BLaER1 (cell line): ENCODE data around the gene NHEJ1.

ENCODE experiments used
- H3K27ac ChIP-seq: shearing (Covaris generic); formaldehyde crosslinking; 2 replicates; pipeline ENCODE4 v1.8.1; 2022
- H3K27me3 ChIP-seq: shearing (Covaris generic); formaldehyde crosslinking; 2 replicates; pipeline ENCODE4 v1.8.1; 2022
- H3K36me3 ChIP-seq: shearing (Covaris generic); formaldehyde crosslinking; 2 replicates; pipeline ENCODE4 v1.8.1; 2022
- H3K4me1 ChIP-seq: shearing (Covaris generic); formaldehyde crosslinking; 2 replicates; pipeline ENCODE4 v1.8.1; 2022
- H3K4me2 ChIP-seq: shearing (Covaris generic); formaldehyde crosslinking; 2 replicates; pipeline ENCODE4 v1.8.1; 2022
- H3K4me3 ChIP-seq: shearing (Covaris generic); formaldehyde crosslinking; 2 replicates; pipeline ENCODE4 v1.8.1; 2022
- H3K9ac ChIP-seq: shearing (Covaris generic); formaldehyde crosslinking; 2 replicates; pipeline ENCODE4 v1.8.1; 2022
- H3K9me3 ChIP-seq: shearing (Covaris generic); formaldehyde crosslinking; 2 replicates; pipeline ENCODE4 v1.8.1; 2022
- H4K20me1 ChIP-seq: shearing (Covaris generic); formaldehyde crosslinking; 2 replicates; pipeline ENCODE4 v1.8.1; 2022
- Cebpa-rat ChIP-seq: shearing (Covaris generic); IDR thresholded peaks from 2 replicates; pipeline ENCODE4 v1.8.1; 2022

NHEJ1 gene

DNA sequence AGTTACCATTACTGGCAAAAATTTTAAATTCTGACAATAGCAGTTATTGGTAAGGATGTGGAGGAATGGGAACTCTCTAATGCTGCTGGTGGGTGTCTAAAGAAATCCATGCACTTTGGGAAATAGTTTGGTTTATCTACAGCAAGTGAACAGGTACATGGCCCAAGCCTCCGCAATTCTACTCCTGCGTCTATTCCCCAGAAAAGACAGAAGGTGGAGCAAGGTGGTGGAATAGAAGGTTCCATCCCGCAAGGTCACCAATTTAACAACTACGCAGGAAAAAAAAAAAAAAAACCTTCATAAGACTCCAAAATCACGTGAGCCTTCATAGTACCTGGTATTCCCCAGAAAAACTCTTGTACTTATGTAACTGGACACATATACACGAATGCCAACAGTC lies 125.8 kb downstream of the NHEJ1 start:
- Histone ChIP-seq H3K36me3 (no peaks in the 10 kb centered on the region), H3K27ac (no peak overlapping the region), H3K4me3 (no peak overlapping the region), H3K9me3 (no peaks in the 10 kb centered on the region), H3K27me3 (no peaks in the 10 kb centered on the region; the same call in 1 of the 2 replicates), H3K9ac (no peak overlapping the region), H3K4me1 (no peaks in the 10 kb centered on the region), H4K20me1 (no peaks in the 10 kb centered on the region), H3K4me2 (no peak overlapping the region)
- no peak for TF ChIP-seq Cebpa-rat

DNA sequence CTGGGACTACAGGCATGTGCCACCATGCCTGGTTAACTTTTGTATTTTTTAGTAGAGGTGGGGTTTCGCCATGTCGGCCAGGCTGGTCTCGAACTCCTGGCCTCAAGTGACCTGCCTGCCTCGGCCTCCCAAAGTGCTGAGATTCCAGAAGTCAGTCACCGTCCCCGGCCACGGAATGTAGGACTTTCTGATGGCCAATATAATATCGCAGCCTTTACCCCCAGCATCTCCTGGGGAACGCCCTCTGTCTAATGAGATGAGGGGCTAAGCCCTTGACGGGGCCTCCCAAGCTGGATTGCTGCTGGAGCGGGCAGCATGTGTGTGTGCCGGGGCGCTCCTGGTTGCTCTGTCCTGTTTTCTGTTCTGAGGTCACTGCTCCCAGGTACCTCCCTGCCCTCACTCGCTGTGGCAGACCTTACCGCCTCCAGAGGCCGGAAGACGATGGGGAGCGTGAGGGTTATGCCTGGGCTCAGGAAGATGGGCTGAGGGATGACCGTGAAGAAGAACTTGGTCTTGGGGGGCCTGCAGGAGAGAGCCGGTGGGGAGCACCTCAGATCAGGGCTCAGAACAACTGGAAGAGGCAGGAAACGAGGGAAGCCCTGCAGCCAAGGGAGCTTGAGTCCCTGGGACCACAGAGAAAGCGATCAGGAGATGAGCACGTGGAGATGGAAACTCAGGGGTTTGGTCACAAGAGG lies 128.4 kb downstream of the NHEJ1 start:
- no peak overlapping the region for H3K27ac ChIP-seq
- no peaks in the 10 kb centered on the region for H3K4me1 ChIP-seq
- H3K9ac ChIP-seq, result no peak overlapping the region
- H3K4me2 ChIP-seq, result no peak overlapping the region
- no peak for TF ChIP-seq Cebpa-rat
- H4K20me1 ChIP-seq, result peaks cover 6% of the 10 kb centered on the region; the same call in 1 of the 2 replicates
- no peaks in the 10 kb centered on the region; the same call in 1 of the 2 replicates for H3K27me3 ChIP-seq
- H3K36me3 ChIP-seq, result no peaks in the 10 kb centered on the region
- no peaks in the 10 kb centered on the region for H3K9me3 ChIP-seq
- H3K4me3 ChIP-seq, result no peak overlapping the region

DNA sequence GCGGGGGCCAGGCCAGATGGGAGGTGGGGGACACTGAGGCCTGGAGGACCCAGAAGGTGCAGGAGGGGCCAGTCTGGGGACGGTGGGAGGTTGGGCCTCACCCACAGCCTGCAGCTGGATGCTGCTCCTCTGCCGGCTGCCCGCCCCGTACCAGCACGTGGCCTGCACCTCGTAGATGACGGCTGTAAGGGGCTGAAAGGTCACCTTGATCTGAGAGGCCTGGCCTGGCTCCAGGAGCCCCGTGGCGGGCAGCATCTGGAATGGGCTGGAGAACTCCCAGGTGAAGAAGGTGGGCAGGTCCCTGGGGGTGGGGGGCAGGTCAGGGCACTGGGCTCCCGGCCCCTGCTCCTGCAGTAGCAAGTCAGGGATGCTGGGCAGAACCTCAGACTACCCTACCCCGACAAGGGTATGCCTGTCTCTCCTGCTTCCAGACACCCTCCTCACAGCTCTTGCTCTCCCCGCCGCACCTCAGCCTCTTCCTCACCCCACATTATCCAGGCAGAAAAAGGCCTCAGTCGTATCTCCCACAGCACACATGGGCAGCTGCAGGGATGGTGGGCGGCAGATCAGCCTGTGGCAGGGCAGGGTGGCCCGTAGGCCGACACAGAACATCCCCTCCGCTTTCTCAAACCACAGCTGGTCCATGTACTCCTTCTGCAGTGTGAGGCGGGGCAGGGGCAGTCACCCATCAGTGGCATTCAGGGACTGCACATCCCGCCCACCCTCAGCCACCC lies 129.4 kb downstream of the NHEJ1 start:
- H3K4me2 ChIP-seq, result no peak overlapping the region
- H3K9me3 ChIP-seq, result no peaks in the 10 kb centered on the region
- no peak overlapping the region for H3K27ac ChIP-seq
- no peak overlapping the region for H3K4me3 ChIP-seq
- H3K9ac ChIP-seq, result no peak overlapping the region
- peaks cover 7% of the 10 kb centered on the region; the same call in 1 of the 2 replicates for H4K20me1 ChIP-seq
- TF ChIP-seq Cebpa-rat, result no peak
- no peaks in the 10 kb centered on the region; the same call in 1 of the 2 replicates for H3K27me3 ChIP-seq
- no peaks in the 10 kb centered on the region for H3K4me1 ChIP-seq
- H3K36me3 ChIP-seq, result no peaks in the 10 kb centered on the region

DNA sequence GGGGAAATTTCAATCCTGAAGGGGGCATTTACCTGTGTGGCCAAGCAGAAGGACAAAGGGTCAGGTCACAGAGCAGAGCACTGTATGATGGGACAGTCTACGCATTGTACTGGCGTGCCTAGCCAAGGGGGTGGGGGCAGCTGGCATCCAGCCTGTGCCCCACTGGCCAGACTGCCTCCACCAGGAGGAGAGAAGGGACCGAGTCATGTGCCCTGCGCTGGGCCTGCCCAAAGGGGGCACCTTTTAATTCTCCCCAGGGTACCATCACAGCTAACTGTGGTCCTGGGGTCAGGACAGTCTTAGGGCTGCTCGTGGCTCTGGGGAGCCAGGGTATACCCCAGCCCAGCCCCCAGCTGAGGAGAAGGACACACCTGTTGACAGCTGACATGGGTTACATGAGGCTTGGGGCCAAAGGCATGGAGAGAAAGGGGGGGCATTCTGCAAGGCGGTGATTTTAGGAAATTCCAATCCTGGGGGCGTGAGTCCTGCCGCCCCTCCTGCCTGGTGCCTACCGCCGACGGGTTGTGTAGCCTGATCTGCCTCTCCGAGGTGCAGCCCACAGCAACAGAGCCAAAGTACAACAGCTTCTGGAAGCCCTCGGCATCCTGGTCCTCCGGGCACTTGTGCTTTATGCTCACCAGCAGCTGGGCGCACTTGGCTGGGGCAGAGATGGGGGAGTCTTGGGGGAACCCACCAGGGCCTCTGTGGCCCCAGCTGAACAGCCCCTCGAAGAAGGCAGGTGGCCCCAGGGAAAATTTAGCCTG lies 130.3 kb downstream of the NHEJ1 start:
- Histone ChIP-seq H3K27me3 (no peaks in the 10 kb centered on the region; the same call in 1 of the 2 replicates), H3K36me3 (no peaks in the 10 kb centered on the region), H3K4me3 (no peak overlapping the region), H3K27ac (no peak overlapping the region), H3K9ac (no peak overlapping the region), H3K9me3 (no peaks in the 10 kb centered on the region), H4K20me1 (peaks cover 7% of the 10 kb centered on the region; the same call in 1 of the 2 replicates), H3K4me2 (no peak overlapping the region), H3K4me1 (no peaks in the 10 kb centered on the region)
- no peak for TF ChIP-seq Cebpa-rat

DNA sequence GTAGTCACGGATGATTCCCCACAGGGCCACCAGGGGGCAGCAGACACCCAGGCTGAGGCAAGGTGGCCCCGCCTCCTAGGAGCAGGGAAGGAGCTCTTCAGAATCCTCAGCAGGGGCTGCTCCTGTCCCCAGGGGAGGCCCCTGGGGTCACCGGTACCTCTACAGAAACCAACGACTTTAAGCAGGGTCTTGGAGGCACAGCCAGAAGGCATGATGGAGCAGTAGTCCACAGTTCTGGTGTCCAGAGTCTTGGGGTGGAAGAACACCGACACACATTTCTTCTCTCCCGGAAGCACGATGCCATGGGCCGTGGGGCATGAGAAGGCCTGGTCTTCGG lies 130.8 kb downstream of the NHEJ1 start:
- no peak overlapping the region for H3K4me2 ChIP-seq
- H3K27me3 ChIP-seq, result no peaks in the 10 kb centered on the region; the same call in 1 of the 2 replicates
- H3K9me3 ChIP-seq, result no peaks in the 10 kb centered on the region
- H3K9ac ChIP-seq, result no peak overlapping the region
- H3K4me3 ChIP-seq, result no peak overlapping the region
- peaks cover 7% of the 10 kb centered on the region; the same call in 1 of the 2 replicates for H4K20me1 ChIP-seq
- no peaks in the 10 kb centered on the region for H3K36me3 ChIP-seq
- H3K4me1 ChIP-seq, result no peaks in the 10 kb centered on the region
- no peak overlapping the region for H3K27ac ChIP-seq
- TF ChIP-seq Cebpa-rat, result no peak

DNA sequence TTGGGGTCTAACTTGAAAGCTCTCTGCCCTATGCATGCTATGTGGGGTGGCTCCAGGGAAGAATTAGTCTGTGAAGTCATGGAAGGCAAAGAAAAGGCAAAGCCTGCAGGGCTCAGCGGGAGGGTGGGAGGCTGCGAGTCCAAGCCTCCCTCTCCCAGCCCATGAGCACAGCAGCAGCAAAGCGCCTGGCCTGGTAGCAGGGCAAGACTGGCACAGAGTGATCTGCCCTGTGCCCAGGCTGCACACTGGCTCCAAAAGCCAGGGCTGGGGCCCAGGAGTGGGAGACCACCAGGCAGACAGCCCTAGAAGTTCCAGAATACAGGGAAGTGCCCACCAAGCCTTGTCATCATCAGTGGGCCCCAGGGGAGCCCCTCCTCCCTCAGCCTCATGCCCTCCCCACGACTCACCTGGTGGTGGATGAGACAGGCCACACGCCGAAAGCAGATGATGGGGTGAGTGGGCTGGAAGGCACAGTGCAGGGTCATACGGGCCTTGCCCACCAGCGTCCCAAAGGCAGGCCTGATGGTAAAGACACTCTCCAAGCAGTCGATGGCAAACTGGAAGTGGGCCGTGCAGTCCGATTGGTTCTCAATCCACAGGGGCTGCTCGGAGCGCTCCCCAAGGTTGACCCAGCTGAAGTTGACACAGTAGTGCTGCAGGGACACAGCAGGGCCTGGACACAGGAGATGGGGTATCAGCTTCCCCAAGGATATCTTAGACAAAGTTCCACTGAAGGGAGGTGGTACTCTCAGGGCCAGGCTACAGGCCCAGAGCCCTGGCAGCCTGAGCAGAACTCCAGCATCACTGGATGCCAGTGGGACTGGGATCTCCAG lies 131.4 kb downstream of the NHEJ1 start:
- no peaks in the 10 kb centered on the region for H3K36me3 ChIP-seq
- H3K9ac ChIP-seq, result no peak overlapping the region
- H3K4me1 ChIP-seq, result no peaks in the 10 kb centered on the region
- no peak overlapping the region for H3K27ac ChIP-seq
- no peaks in the 10 kb centered on the region for H3K9me3 ChIP-seq
- TF ChIP-seq Cebpa-rat, result no peak
- no peaks in the 10 kb centered on the region; the same call in 1 of the 2 replicates for H3K27me3 ChIP-seq
- H3K4me3 ChIP-seq, result no peak overlapping the region
- peaks cover 7% of the 10 kb centered on the region; the same call in 1 of the 2 replicates for H4K20me1 ChIP-seq
- no peak overlapping the region for H3K4me2 ChIP-seq

DNA sequence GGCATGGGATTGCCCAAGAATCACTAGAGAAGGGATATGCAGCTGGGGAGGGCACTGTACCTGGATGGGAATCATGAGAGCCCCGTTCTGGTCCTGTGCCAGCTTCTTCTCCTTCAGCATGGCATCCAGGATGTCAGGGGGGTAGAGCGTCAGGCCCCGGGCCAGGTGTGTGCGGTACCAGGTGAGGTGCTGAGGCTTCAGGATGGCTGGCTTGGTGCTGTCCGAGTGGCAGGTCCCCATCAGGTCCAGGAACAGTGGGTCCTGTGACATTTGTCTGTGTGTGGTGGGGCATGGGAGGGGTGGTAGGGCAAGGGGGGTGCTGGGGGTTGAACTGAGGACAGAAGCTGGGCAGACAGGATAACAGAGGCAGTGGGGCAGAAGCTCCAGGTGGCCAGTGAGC lies 132.5 kb downstream of the NHEJ1 start:
- Histone ChIP-seq H3K27me3 (no peaks in the 10 kb centered on the region; the same call in 1 of the 2 replicates), H3K9ac (no peak overlapping the region), H3K4me3 (no peak overlapping the region), H3K27ac (no peak overlapping the region), H3K36me3 (no peaks in the 10 kb centered on the region), H3K4me1 (no peaks in the 10 kb centered on the region), H3K4me2 (no peak overlapping the region), H4K20me1 (peaks cover 7% of the 10 kb centered on the region; the same call in 1 of the 2 replicates), H3K9me3 (no peaks in the 10 kb centered on the region)
- no peak for TF ChIP-seq Cebpa-rat

DNA sequence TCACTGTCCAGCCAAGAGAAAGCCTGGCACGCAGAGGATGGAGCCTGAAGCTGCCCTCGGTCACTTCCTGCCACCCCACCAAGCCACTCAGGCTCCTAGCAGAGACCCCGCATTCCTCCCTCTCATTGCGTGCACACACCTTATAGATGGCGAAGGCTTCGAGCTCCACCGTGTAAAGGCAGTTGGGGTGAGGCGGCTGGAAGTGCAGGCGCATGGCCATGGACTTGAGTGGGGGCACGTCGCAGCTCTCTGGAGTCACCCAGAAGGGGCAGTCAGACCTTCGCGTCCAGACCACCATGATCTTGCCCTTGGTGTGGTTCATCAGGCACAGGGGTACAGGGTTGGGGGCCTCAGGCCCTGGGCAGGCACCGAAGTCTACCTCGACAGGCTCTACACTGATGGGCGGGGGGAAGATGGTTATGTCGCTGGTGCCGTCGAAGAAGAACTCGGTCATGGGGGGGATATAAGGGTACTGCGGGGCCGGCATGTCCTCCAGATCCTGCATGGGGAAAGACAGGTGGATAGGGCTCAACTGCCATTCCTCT lies 133.0 kb downstream of the NHEJ1 start:
- Histone ChIP-seq H3K4me1 (no peaks in the 10 kb centered on the region), H3K27me3 (no peaks in the 10 kb centered on the region; the same call in 1 of the 2 replicates), H3K9ac (no peak overlapping the region), H3K36me3 (no peaks in the 10 kb centered on the region), H3K9me3 (no peaks in the 10 kb centered on the region), H4K20me1 (peaks cover 7% of the 10 kb centered on the region; the same call in 1 of the 2 replicates), H3K4me3 (no peak overlapping the region), H3K4me2 (no peak overlapping the region), H3K27ac (no peak overlapping the region)
- TF ChIP-seq Cebpa-rat, result no peak

DNA sequence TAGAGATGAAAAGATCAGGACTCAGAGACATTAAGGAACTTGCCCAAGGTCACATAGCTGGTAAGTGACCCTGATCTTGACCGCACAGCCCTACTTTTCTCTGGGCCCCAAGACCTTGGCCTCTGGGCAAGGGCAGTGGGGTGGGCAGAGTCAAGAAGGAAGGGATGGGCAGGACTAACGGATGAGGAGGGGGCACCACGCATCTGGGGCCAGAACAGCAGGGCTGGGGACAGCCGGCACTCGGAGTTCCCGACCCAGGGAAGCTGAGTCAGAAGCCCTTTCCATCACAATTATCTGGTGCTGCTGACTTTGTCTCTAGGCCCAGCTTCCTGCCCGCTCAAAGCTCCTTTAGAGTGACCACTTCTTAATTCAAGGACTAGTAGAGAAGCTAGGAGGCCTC lies 133.7 kb downstream of the NHEJ1 start:
- no peak for TF ChIP-seq Cebpa-rat
- Histone ChIP-seq H3K27ac (no peak overlapping the region), H3K36me3 (no peaks in the 10 kb centered on the region), H4K20me1 (peaks cover 7% of the 10 kb centered on the region; the same call in 1 of the 2 replicates), H3K9ac (no peak overlapping the region), H3K4me3 (no peak overlapping the region), H3K9me3 (no peaks in the 10 kb centered on the region), H3K4me2 (no peak overlapping the region), H3K27me3 (no peaks in the 10 kb centered on the region), H3K4me1 (no peaks in the 10 kb centered on the region)
